Prostate gland (tissue), 2 donors: ENCODE measurements around the gene CD38.

Experiments
- POLR2A ChIP-seq: fragments of 450-650 bp; IDR thresholded peaks from one replicate; pipeline ENCODE4 v1.6.1; 2016; ENCODE audit warnings: antibody characterized with exemption, mild to moderate bottlenecking
- POLR2AphosphoS5 ChIP-seq: sonication (generic); formaldehyde crosslinking; IDR thresholded peaks from one replicate; pipeline ENCODE4 v1.6.1; 2017; ENCODE audit warnings: antibody characterized with exemption
- TF ChIP-seq, protein P1 (sequence below), 4 experiments: fragments of 200-600 bp in 2 of 4; fragments of 450-650 bp in 2 of 4; sonication (generic) in 2 of 4; IDR thresholded peaks; 1 replicate in 3 of 4; 2 replicates in 1 of 4; pipeline ENCODE4 v1.5.1; 2016 to 2019; ENCODE audit warnings: antibody characterized with exemption in 4 of 4, mild to moderate bottlenecking in 2 of 4, moderate library complexity in 2 of 4

DNA sequence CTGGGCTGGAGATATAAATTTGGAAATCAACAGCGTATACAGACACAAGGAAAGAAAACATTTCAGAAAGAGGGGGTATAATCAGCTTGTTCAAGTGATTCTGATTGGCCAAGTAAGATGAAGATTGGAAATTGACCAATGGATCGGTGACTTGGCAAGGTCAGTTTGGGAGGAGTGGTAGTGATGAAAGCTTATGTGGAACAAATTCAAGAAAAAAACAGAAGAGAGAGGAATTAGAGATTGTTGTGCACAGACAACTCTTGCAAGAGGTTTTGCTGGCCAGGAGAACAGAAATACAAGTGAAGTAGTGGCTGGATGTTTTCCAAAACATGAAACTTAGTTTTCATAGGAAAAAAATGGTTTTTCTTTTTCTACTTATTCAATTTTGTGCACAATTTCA, 16.3 kb downstream of the CD38 start:
- TF ChIP-seq, protein P1, sequence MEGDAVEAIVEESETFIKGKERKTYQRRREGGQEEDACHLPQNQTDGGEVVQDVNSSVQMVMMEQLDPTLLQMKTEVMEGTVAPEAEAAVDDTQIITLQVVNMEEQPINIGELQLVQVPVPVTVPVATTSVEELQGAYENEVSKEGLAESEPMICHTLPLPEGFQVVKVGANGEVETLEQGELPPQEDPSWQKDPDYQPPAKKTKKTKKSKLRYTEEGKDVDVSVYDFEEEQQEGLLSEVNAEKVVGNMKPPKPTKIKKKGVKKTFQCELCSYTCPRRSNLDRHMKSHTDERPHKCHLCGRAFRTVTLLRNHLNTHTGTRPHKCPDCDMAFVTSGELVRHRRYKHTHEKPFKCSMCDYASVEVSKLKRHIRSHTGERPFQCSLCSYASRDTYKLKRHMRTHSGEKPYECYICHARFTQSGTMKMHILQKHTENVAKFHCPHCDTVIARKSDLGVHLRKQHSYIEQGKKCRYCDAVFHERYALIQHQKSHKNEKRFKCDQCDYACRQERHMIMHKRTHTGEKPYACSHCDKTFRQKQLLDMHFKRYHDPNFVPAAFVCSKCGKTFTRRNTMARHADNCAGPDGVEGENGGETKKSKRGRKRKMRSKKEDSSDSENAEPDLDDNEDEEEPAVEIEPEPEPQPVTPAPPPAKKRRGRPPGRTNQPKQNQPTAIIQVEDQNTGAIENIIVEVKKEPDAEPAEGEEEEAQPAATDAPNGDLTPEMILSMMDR (IDR thresholded peaks at IDR 0.05): no peak
- no peak for TF ChIP-seq POLR2AphosphoS5
- no peak for TF ChIP-seq POLR2A
